Body of pancreas (tissue), 4 donors: ENCODE results near the gene BIK.

Experiments
- CTCF ChIP-seq, 7 experiments: fragments of 450-650 bp in 4 of 7; fragments of 200-600 bp in 3 of 7; sonication (generic) in 3 of 7; IDR thresholded peaks; one replicate each; pipeline ENCODE4 v1.5.1; 2016 to 2019; ENCODE audit warnings: antibody characterized with exemption in 7 of 7
- POLR2A ChIP-seq, 3 donors: fragments of 450-650 bp; IDR thresholded peaks; one replicate each; pipeline ENCODE4 v1.6.1; 2016; ENCODE audit warnings: antibody characterized with exemption in 3 of 3, mild to moderate bottlenecking in 2 of 3

GRCh38 chr22:43094085-43094484 lies 16.5 kb upstream of the BIK start:
- TF ChIP-seq CTCF (IDR thresholded peaks at IDR 0.05) (no peak), POLR2A (IDR thresholded peaks at IDR 0.05) (no peak)
